Stimulated activated CD8-positive, alpha-beta memory T cell treated with anti-CD3 and anti-CD28 coated beads, Interleukin-12 subunit alpha, Interleukin-12 subunit beta, amount 100 ng/mL, for 4 hours (primary cell): ENCODE measurements around the gene APOL4.
"Not testable (repeated sequence)": the region's sequence is repeated elsewhere in the genome, so short reads cannot be mapped to it uniquely, and the experiment has no call there.

Experiments used
- DNase-seq: peaks from one replicate; pipeline ENCODE4 v3.0.0-alpha.2; 2020; ENCODE audit warnings: low read depth

Gene APOL4

DNA sequence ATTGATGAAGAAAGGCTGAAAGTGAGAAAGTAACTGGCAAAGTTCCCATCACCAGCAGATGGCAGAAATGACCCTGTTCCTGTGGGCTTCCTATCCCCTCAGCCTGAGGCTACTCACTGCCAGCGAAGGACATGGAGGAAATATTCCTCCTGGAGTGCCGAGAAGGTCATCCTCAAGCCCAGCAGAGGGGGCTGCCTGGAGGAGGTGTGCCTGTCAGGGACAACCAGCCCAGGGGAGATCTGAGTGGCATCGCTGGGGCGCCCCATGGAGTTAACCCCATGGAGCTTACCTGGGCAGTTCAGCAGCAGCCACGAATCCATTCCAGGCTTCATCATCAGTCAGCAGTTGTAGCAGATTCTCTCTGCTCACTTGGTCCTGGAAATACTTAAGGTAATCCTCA, 29.4 kb upstream of the APOL4 start:
- not testable (repeated sequence) for DNase-seq

DNA sequence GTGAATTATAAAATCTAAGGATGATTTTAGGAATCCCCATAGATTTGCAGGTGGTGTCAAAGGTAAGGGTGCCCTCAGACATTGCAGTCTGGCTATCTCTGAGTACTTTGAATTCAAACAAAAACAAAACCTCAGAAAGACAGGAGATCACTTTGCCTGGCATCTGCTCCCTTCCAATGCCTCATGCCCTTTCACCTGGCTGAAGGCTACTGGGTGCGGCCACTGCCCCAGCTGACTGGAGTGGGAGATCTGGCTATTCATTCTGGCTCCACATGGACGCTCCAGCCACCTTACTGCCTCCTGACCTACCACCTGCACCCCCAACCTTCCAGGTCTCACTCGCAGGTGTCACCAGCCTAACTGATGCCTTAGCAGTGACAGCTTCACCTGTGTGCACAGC, 28.0 kb upstream of the APOL4 start:
- DNase-seq: not testable (repeated sequence)

DNA sequence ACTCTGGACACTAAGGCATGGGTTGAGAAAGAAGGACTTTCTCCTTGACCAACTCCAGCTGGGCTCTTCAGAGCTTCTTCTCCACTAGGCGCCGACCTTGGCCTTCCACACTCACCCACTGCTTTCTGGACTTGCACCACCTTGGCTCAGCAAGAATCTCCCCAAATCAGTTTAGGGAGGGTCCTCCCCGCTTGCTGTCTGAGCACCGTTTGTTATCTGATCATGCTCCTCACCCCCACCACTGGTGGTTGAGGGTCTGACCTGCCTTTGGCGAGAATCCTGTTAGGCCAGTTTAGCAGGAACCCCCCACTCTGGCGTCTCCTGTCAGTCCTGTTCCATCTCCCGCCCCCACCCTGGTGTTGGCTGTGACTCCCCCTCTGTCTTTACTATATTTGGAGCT, 27.3 kb upstream of the APOL4 start:
- no peak for DNase-seq

DNA sequence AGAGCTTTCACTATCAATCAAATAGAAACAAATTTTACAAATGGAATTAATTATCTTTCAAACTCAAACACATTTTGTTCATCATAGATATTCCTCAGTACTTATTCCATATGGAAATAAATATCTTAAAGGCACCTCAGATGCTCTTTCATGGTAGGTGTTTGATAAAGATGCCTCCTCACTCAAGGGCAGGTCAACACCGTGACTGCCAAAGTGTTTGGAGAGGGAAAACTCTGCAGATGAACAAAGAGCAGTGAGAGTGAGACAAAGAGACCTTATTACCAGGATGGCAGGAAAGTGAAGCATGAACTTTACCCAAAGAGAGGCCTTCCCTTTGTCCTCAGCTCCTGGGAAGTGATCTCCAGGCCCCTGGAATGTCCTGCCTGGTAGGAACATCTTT, 26.8 kb upstream of the APOL4 start:
- DNase-seq: not testable (repeated sequence)

- no peak for DNase-seq
Measured at GRCh38 chr22:36227806-36228205, 26.2 kb upstream of the APOL4 start.

- no peak for DNase-seq
Measured at GRCh38 chr22:36227396-36227795, 25.8 kb upstream of the APOL4 start.

GRCh38 chr22:36226189-36226588, 24.6 kb upstream of the APOL4 start:
- no peak for DNase-seq

DNA sequence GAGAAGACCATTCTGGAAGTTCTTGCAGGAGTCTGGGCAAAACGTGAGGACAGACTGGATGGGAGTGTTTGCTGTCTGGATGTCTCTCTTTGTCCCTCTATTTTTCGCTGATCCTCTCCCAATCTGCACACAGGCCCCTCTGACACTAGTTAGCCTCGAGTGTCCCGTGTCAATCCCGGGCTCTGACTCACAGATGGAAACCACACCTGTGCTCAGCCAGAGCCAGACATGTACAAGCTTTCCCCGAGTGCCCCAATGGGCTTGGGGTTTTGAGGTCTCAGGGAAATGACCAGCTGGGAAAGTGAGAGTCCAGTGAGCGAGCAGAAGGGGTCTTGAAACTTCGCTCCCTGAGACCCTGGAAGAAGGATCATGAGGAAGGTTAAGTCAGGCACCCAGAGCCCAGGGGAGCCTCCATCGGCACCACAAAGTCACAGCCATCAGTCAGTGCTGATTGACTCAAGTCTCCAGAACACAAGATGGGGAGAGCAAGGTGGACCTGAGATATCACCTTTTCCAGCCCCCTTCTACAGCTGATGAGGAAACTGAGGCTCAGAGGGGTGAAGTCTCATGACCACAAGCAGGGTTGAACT, 23.8 kb upstream of the APOL4 start:
- no peak for DNase-seq

DNA sequence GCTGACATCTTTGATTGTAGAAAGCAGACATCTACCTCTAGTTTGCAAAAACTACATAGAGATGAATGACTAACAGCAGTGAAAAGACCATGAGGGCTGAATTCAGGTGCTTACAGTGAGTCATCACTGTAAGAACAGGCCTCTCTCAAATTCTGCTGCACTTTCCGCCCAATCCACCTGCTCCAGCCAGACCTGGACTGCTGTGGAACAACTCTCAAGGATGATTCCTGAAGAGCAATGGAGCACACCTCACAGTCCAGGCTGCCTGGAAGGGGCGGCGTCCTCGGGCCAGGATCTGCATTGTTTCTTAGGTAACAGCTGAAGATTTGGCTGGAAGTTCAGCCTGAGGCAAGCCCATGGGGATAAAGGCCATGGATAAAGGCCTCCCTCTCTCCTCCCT, 22.6 kb upstream of the APOL4 start:
- no peak for DNase-seq

GRCh38 chr22:36223504-36223903, 21.9 kb upstream of the APOL4 start:
- DNase-seq: no peak

- DNase-seq: no peak
Measured at GRCh38 chr22:36222887-36223450, 21.4 kb upstream of the APOL4 start.

DNA sequence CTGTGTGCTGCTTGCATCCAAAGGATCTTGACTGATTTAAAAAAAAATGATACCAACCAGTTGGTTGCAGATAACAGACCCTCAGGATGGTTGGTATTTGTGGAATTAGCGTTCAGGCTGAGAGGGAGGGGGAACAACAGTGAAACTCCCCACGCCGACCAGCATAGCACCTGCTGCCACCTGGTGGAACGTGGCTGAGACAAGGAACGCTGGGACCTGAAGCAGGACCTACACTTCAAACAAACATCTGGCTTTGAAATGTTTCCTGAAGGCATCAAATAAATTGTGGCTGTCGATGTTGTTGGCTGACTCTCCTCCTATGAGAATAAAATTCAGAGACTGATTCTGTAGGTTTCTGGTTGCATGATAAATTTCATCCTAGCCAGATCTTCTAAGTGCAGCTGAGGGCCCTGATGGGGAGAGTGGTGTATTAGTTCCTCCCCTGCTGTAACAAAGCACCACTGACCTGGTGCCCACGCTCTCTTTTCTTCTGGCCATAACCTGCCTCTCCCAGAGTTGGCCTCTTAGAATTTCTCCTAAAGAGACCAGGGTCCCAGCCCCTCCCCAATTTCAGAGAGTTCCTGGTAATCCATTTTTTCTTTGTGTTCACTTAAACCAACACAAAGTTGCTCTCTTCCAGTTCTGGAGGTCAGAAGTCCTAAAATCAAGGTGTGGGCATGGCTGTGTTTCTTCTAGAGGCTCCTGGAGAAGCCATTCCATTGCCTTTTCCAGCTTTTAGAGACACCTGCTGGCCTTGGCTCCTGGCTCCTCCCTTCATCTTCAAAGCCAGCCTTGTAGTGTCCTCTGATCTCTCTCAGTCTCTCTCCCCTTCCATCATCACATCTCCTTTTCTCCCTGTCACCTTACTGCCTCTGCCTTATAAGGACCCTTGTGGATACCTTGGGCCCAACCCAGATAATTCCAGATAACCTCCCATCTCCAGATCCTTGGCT, 20.5 kb upstream of the APOL4 start:
- no peak for DNase-seq

GRCh38 chr22:36220451-36220921, 18.9 kb upstream of the APOL4 start:
- no peak for DNase-seq

- DNase-seq: no peak
Measured at GRCh38 chr22:36218648-36219193, 17.1 kb upstream of the APOL4 start.

- no peak for DNase-seq
Measured at GRCh38 chr22:36215981-36216380, 14.4 kb upstream of the APOL4 start.

DNA sequence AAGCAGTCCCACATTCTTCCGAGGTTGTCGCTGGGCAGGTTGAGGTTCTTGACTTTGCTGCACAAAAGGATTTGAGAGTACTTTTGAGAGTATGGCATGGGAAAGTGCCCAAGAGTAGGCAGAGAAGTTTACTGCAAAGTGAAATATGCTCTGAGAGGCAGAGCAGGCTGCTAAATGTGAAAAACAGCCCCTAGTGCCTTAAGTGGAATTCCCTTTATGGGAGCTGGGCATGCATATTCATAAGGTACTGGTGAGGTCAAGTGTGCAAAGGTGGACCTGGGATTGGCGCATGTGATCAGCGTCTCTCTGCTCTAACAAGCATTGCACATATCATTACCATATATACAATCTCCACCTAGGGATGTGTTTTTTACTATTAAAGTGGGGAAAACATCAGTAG, 12.0 kb upstream of the APOL4 start:
- DNase-seq: no peak

- no peak for DNase-seq
Measured at GRCh38 chr22:36212901-36213300, 11.3 kb upstream of the APOL4 start.

- DNase-seq: no peak
Measured at GRCh38 chr22:36211237-36211861, 9.7 kb upstream of the APOL4 start.

- no peak for DNase-seq
Measured at GRCh38 chr22:36210224-36210623, 8.6 kb upstream of the APOL4 start.

DNA sequence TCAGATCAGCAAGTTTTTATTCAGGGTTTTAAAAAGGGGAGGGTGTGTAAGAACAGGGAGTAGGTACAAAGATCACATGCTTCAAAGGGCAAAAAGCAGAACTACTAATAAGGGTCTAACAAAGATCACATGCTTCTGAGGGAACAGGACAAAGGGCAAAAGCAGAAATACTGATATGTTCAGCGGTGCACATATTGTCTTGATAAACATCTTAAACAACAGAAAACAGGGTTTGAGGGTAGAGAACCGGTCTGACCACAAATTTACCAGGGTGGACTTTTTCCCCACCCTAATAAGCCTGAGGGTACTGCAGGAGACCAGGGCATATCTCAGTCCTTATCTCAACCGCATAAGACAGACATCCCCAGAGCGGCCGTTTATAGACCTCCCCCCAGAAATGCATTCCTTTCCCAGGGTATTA, 7.9 kb upstream of the APOL4 start:
- not testable (repeated sequence) for DNase-seq

- DNase-seq: no peak
Measured at GRCh38 chr22:36208914-36209313, 7.3 kb upstream of the APOL4 start.

- DNase-seq: no peak
Measured at GRCh38 chr22:36208162-36208765, 6.7 kb upstream of the APOL4 start.
